Activated T-helper 1 cell treated with Interleukin-2 at 50 U/mL for 16 hours (primary cell): ENCODE data around the gene DYNLL2.
A peak's percentile ranks its signal among the peaks of the same experiment; 100 is the strongest.
"Not testable (repeated sequence)": the region's sequence is repeated elsewhere in the genome, so short reads cannot be mapped to it uniquely, and the experiment has no call there.

Experiments
- DNase-seq: peaks from one replicate; pipeline ENCODE4 v3.0.0-alpha.2; 2020; ENCODE audit warnings: low read depth

Gene DYNLL2

GRCh38 chr17:58101898-58102297, 18.7 kb downstream of the DYNLL2 start:
- not testable (repeated sequence) for DNase-seq

- DNase-seq: no peak
Observed at GRCh38 chr17:58105093-58105492, 21.9 kb downstream of the DYNLL2 start.

GRCh38 chr17:58107306-58107705, 24.1 kb downstream of the DYNLL2 start:
- DNase-seq: no peak

- DNase-seq: no peak
Observed at GRCh38 chr17:58109197-58109596, 26.0 kb downstream of the DYNLL2 start.

- DNase-seq: no peak
Observed at GRCh38 chr17:58110012-58110411, 26.8 kb downstream of the DYNLL2 start.

- no peak for DNase-seq
Observed at GRCh38 chr17:58111676-58112075, 28.5 kb downstream of the DYNLL2 start.

- DNase-seq: peak; percentile 69
Observed at GRCh38 chr17:58112970-58113631, 29.9 kb downstream of the DYNLL2 start.

- DNase-seq: no peak
Observed at GRCh38 chr17:58113947-58114346, 30.7 kb downstream of the DYNLL2 start.

GRCh38 chr17:58117382-58117781, 34.2 kb downstream of the DYNLL2 start:
- DNase-seq: no peak

- no peak for DNase-seq
Observed at GRCh38 chr17:58119491-58119890, 36.3 kb downstream of the DYNLL2 start.

GRCh38 chr17:58120195-58120822, 37.1 kb downstream of the DYNLL2 start:
- DNase-seq: no peak

- DNase-seq: no peak
Observed at GRCh38 chr17:58121925-58122324, 38.7 kb downstream of the DYNLL2 start.

- DNase-seq: no peak
Observed at GRCh38 chr17:58127846-58128245, 44.6 kb downstream of the DYNLL2 start.

GRCh38 chr17:58132697-58133096, 49.5 kb downstream of the DYNLL2 start:
- not testable (repeated sequence) for DNase-seq

GRCh38 chr17:58136669-58137279, 53.6 kb downstream of the DYNLL2 start:
- DNase-seq: no peak

- DNase-seq: no peak
Observed at GRCh38 chr17:58141505-58141904, 58.3 kb downstream of the DYNLL2 start.

- not testable (repeated sequence) for DNase-seq
Observed at GRCh38 chr17:58143335-58143734, 60.1 kb downstream of the DYNLL2 start.

- DNase-seq: no peak
Observed at GRCh38 chr17:58144801-58145200, 61.6 kb downstream of the DYNLL2 start.
